LHCN-M2 (cell line): ENCODE data around the gene SMAD2. TPM values are rescaled to one million over a fixed set of nuclear protein-coding genes. Genes with fewer than 3 reads are reported as not detected.
A peak's percentile ranks its signal among the peaks of the same experiment; 100 is the strongest.

Experiments used
- DNase-seq: peaks from one replicate; pipeline ENCODE4 v3.0.0-alpha.2; 2012; ENCODE audit warnings: low read depth
- total RNA-seq: library from RNA; depleted of rRNA; stranded (reverse); fragments of >200 nt; gene quantifications from 2 replicates; pipeline ENCODE4 v1.2.3, GENCODE V29; 2014

The SMAD2 gene
- total RNA-seq, 1 experiment from 2014 or later = 105 TPM

GRCh38 chr18:47898055-47898454 is 32.4 kb downstream of the SMAD2 start:
- no peak for DNase-seq

GRCh38 chr18:47895565-47896250 is 34.8 kb downstream of the SMAD2 start:
- no peak for DNase-seq

- no peak for DNase-seq
Observed at GRCh38 chr18:47893939-47894699, 36.3 kb downstream of the SMAD2 start.

- no peak for DNase-seq
Observed at GRCh38 chr18:47893047-47893446, 37.4 kb downstream of the SMAD2 start.

- no peak for DNase-seq
Observed at GRCh38 chr18:47888156-47888555, 42.3 kb downstream of the SMAD2 start.

GRCh38 chr18:47887227-47887626 is 43.2 kb downstream of the SMAD2 start:
- no peak for DNase-seq

- DNase-seq = peak; percentile 58
Observed at GRCh38 chr18:47883771-47884413, 46.6 kb downstream of the SMAD2 start.

GRCh38 chr18:47882641-47883040 is 47.8 kb downstream of the SMAD2 start:
- peak; percentile 14 for DNase-seq

- peak; percentile 21 for DNase-seq
Observed at GRCh38 chr18:47881752-47882455, 48.6 kb downstream of the SMAD2 start.

GRCh38 chr18:47881042-47881441 is 49.4 kb downstream of the SMAD2 start:
- DNase-seq = no peak

- no peak for DNase-seq
Observed at GRCh38 chr18:47877892-47878291, 52.6 kb downstream of the SMAD2 start.

GRCh38 chr18:47876813-47877212 is 53.6 kb downstream of the SMAD2 start:
- DNase-seq = no peak

- no peak for DNase-seq
Observed at GRCh38 chr18:47873625-47874024, 56.8 kb downstream of the SMAD2 start.

- no peak for DNase-seq
Observed at GRCh38 chr18:47872426-47872825, 58.0 kb downstream of the SMAD2 start.

- no peak for DNase-seq
Observed at GRCh38 chr18:47871288-47871687, 59.2 kb downstream of the SMAD2 start.

- DNase-seq = no peak
Observed at GRCh38 chr18:47870605-47871004, 59.9 kb downstream of the SMAD2 start.

- DNase-seq = no peak
Observed at GRCh38 chr18:47868744-47869143, 61.7 kb downstream of the SMAD2 start.

GRCh38 chr18:47865183-47865582 is 65.3 kb downstream of the SMAD2 start:
- no peak for DNase-seq

- DNase-seq = peak; percentile 20
Observed at GRCh38 chr18:47863041-47863440, 67.4 kb downstream of the SMAD2 start.

GRCh38 chr18:47858607-47859006 is 71.9 kb downstream of the SMAD2 start:
- no peak for DNase-seq

GRCh38 chr18:47847635-47848034 is 82.8 kb downstream of the SMAD2 start:
- no peak for DNase-seq

GRCh38 chr18:47846431-47846830 is 84.0 kb downstream of the SMAD2 start:
- no peak for DNase-seq
